ENCODE data around the gene RHBDD2. TPM values are rescaled to one million over a fixed set of nuclear protein-coding genes. Genes with fewer than 3 reads are reported as not detected.

The RHBDD2 gene
- 13.3 and 19.6 TPM in 2 replicates for total RNA-seq

GRCh38 chr7:75878769-75879611, at the start of gene RHBDD2:
RHBDD2 (plus strand) TSS chr7:75879034; CDS start chr7:75879083, 49 bp downstream.

DNA sequence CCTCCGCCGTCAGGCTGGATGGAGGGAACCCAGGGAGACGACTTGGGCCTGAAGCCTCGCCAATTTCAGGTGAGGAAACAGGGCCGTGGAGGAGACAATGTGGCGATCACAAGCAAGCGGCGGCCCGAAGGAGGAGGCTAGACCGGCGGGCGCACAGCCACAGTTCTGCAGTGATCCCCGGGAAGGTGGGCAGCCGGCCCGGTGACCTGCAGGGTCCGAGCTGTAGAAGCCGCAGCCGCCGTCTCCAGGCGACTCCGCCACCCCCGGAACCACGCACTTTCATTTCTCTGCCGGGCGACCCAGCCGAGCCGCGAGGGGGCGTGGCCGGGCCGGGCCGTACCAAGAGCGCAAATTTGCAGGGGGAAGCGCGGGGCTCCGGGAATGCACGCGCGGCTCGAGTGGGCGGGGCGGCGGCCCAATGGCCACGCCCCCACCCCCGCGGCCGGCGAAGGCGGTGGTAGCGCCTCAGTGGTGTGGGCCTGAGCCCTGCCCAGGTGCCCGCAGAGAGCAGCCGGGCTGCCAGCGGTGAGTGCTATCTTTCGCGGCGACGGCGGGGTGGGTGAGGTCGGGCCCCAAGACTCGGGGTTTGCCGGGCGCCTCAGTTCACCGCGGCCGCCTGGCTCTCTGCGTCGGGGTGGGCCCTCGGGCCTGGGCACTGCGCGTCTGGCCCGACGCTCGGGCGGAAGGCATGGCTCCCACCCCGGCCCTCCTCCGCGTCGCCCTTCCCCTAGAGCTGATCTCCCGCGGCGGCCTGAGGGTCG, 36.0 kb downstream of the RHBDD2 start, which contains the start of gene POR:
Gene POR (plus strand): TSS at position 501 of the 761 bp plus-strand sequence. CDS start 38,847 bp downstream, outside the sequence.

Other genes with a start within 250 kb of the RHBDD2 start
- 20.7 and 43.2 TPM in 2 replicates for gene HIP1, start 140.1 kb upstream of the RHBDD2 start, total RNA-seq
- gene CCL26, start 106.8 kb upstream of the RHBDD2 start, total RNA-seq, result not detected in 2 replicates
- gene CCL24, start 65.2 kb upstream of the RHBDD2 start, total RNA-seq, result 0.53 TPM in 1 of 2 replicates, not detected in the other
- 46.3 and 51.8 TPM in 2 replicates for gene POR, start 36.1 kb downstream of the RHBDD2 start, total RNA-seq
- 17.3 and 19.8 TPM in 2 replicates for gene TMEM120A, start 115.6 kb downstream of the RHBDD2 start, total RNA-seq
- gene STYXL1, start 169.0 kb downstream of the RHBDD2 start, total RNA-seq, result 22.7 and 26.7 TPM in 2 replicates
- 56.2 and 58.4 TPM in 2 replicates for gene MDH2, start 169.1 kb downstream of the RHBDD2 start, total RNA-seq